ENCODE measurements around the gene CDON.
A peak's percentile ranks its signal among the peaks of the same experiment; 100 is the strongest.

Gene CDON

DNA sequence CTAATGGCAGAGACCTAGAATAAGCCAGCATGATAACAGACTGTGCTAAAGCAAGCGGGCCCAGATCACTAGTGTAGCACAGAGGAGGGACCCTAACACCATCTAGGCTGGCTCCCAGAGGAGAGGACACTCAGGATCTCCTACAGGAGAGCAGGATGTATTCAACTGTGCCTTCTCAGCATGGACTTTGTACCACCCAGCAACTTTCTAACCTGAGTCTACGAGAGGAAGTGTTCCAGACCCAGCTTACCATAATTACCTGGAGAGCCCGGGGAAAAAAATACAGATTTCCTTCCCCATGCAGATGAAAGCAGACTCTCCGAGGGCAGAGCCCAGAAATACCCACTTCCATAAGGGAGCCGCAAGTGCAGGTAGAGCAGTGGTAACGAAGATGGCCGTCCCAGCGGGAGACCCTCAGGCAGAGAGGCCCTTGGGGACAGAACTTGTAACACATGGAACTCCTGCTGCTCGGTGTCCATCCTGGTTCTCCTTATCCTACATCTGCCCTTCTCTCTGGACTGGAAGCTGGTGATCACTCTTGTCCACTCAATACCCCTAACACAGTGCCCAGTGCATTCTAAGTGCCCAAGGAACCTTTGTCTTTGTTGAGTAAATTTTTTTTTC lies 138.2 kb downstream of the CDON start:
- H3K4me3 ChIP-seq (ENCODE audit: control insufficient read depth, low read depth, low read length): no peak overlapping the region
- TF ChIP-seq, protein P1, sequence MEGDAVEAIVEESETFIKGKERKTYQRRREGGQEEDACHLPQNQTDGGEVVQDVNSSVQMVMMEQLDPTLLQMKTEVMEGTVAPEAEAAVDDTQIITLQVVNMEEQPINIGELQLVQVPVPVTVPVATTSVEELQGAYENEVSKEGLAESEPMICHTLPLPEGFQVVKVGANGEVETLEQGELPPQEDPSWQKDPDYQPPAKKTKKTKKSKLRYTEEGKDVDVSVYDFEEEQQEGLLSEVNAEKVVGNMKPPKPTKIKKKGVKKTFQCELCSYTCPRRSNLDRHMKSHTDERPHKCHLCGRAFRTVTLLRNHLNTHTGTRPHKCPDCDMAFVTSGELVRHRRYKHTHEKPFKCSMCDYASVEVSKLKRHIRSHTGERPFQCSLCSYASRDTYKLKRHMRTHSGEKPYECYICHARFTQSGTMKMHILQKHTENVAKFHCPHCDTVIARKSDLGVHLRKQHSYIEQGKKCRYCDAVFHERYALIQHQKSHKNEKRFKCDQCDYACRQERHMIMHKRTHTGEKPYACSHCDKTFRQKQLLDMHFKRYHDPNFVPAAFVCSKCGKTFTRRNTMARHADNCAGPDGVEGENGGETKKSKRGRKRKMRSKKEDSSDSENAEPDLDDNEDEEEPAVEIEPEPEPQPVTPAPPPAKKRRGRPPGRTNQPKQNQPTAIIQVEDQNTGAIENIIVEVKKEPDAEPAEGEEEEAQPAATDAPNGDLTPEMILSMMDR (conservative IDR thresholded peaks at IDR 0.05; ENCODE audit: control insufficient read depth, insufficient read depth, low read depth, low read length): no peak
- no peak for DNase-seq (ENCODE audit: low read depth)

DNA sequence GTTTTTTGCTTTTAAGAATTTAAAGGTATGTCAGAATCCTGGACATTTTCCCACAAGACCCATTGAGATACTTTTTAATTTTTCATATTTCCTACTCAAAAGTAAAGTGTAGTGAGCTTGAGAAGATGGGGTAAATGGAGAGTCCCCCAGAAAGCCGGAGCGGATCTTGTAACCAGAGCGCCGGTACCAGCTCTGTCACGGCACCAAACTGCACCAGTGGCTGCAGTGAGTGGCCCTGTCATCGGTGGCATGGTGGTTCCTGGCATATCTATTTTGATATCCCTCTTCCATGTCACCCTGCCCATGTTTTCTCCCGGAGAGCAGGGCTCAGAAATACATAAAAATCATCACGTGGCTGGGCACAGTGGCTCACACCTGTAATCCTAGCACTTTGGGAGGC lies 139.0 kb downstream of the CDON start:
- TF ChIP-seq, protein P1 (conservative IDR thresholded peaks at IDR 0.05; ENCODE audit: control insufficient read depth, insufficient read depth, low read depth, low read length): no peak
- no peak for DNase-seq (ENCODE audit: low read depth)
- no peak overlapping the region for H3K4me3 ChIP-seq (ENCODE audit: control insufficient read depth, low read depth, low read length)

DNA sequence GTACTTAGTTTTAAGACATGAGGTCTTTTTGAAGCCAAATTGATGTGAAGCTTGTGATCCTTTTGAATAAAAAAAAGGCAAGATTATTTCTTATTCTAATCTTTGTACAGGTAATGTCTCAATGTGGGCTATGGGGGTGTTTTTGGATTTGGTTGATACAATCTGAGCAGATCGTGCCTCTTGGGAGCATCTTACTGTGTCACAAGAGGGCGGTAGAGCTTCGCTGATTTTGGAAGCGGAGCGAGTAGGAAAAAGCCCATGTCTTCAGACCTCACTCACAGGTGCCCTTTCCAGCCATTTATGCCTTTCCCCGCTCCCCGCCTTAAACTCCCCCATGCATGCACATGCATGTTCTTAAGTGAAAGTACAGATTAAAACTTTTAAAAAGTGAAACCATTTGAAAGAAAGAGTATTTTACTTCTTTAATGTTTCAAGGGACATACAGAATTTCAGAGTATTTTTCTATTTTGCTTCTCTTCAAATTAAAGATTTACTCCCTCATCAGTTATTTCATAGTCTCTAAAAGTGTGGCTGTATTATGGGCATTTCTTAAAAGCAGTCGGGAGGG lies 139.6 kb downstream of the CDON start:
- no peak overlapping the region for H3K4me3 ChIP-seq (ENCODE audit: control insufficient read depth, low read depth, low read length)
- peak; percentile 75 for DNase-seq (ENCODE audit: low read depth)
- TF ChIP-seq, protein P1 (conservative IDR thresholded peaks at IDR 0.05; ENCODE audit: control insufficient read depth, insufficient read depth, low read depth, low read length): peak; percentile 90

DNA sequence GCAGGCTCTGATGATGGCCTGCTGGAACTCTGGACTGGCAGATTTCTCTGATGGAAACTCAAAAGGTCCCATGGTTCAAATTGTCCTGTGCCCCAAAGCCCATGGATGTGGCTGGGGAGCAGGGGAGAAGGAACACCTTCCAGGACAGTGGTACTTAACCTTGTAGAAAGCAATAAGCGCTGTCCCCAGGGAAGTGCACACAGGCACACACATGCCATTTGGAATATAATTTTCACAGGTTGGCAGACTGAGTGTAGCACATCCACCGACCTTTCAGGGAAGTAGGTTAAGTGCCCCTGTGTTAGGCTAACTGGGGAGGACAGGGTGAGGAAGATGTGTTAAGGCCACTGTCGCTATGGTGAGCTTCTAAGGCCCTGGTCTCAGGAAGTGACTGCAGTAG lies 140.5 kb downstream of the CDON start:
- no peak for DNase-seq (ENCODE audit: low read depth)
- no peak overlapping the region for H3K4me3 ChIP-seq (ENCODE audit: control insufficient read depth, low read depth, low read length)
- TF ChIP-seq, protein P1 (conservative IDR thresholded peaks at IDR 0.05; ENCODE audit: control insufficient read depth, insufficient read depth, low read depth, low read length): no peak

DNA sequence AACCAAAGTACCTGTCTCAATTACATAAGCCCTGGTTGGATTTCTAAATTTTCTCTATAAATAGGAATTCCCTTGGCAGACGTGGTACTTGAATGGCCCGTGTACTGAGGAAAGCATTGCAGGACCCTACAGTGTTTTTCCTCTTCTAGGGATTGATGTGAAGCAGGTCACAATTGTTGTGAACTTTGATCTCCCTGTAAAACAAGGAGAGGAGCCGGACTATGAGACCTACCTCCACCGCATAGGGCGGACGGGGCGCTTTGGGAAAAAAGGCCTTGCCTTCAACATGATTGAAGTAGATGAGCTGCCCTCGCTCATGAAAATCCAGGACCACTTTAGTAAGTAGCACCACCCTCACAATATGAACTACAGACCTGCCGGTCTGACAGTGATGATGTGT lies 141.6 kb downstream of the CDON start:
- H3K4me3 ChIP-seq (ENCODE audit: control insufficient read depth, low read depth, low read length): no peak overlapping the region
- no peak for DNase-seq (ENCODE audit: low read depth)
- TF ChIP-seq, protein P1 (conservative IDR thresholded peaks at IDR 0.05; ENCODE audit: control insufficient read depth, insufficient read depth, low read depth, low read length): no peak

DNA sequence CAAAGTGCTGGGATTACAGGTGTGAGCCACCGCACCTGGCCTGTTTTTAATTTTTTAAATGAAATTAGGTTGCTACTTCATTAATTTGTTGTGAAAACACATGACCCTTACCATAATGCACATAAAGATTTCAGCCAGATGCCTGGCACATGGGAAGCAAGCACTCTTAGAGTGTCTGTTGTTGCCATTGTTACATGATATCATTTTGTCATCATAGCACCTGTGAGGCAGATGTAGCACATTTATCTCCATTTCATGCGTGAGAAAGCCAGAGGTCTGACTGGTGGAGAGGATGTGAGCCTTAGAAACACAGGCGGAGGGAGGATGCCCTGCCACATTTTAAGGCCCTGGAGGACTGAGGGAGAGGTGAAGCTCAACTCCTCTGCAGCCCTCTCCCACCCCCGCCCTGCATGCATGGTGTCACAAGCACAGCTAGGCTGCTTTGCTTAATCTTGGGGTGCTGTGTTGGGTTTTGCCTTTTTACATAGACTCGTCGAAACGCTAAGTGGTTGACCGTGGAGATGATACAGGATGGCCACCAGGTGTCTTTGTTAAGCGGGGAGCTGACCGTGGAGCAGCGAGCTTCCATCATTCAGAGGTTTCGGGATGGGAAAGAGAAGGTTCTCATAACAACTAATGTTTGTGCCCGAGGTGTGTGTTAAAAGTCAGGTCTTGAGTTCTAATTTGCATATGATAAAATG lies 144.4 kb downstream of the CDON start:
- TF ChIP-seq, protein P1 (conservative IDR thresholded peaks at IDR 0.05; ENCODE audit: control insufficient read depth, insufficient read depth, low read depth, low read length): peak; percentile 6
- H3K4me3 ChIP-seq (ENCODE audit: control insufficient read depth, low read depth, low read length): no peak overlapping the region
- DNase-seq (ENCODE audit: low read depth): no peak

Measured in fibroblast of mammary gland (primary cell).